Measurements from ENCODE around the gene IL1RAPL2. TPM values are rescaled to one million over a fixed set of nuclear protein-coding genes. Genes with fewer than 3 reads are reported as not detected.

Gene IL1RAPL2
- total and polyA plus RNA-seq, 2 donors (not counting 1 experiment from before 2014, with no cell fraction given): not detected

GRCh38 chrX:105226499-105226898, 660.5 kb downstream of the IL1RAPL2 start:
- no peaks in the 10 kb centered on the region for H3K27me3 Mint-ChIP-seq
- no peak overlapping the region for H3K4me3 Mint-ChIP-seq
- TF ChIP-seq EZH2 (IDR thresholded peaks at IDR 0.05; ENCODE audit: borderline replicate concordance, insufficient read depth, low read depth, low read length, poor library complexity, severe bottlenecking): no peak
- TF ChIP-seq CTCF (IDR thresholded peaks at IDR 0.05): no peak
- Histone ChIP-seq H3K36me3 (replicated peaks in 1 of 2; ENCODE audit: control extremely low read depth in 1 of 2, control insufficient read depth in 1 of 2, extremely low read depth in 1 of 2, insufficient read depth in 2 of 2, low read length in 1 of 2) (no peaks in the 10 kb centered on the region), H3K27me3 (replicated peaks in 1 of 4; ENCODE audit: control extremely low read depth in 1 of 4, control insufficient read depth in 3 of 4, insufficient read depth in 4 of 4, low read length in 3 of 4) (no peaks in the 10 kb centered on the region), H3K4me1 (ENCODE audit: control insufficient read depth in 2 of 2, insufficient read depth in 2 of 2, low read length in 2 of 2) (no peaks in the 10 kb centered on the region), H3K9me3 (ENCODE audit: control extremely low read depth in 1 of 3, control insufficient read depth in 2 of 3, insufficient read depth in 1 of 3, low read length in 2 of 3) (no peaks in the 10 kb centered on the region), H3K4me2 (replicated peaks; ENCODE audit: low read depth, low read length, poor library complexity, severe bottlenecking) (no peak overlapping the region), H2AFZ (ENCODE audit: insufficient read depth, low read depth, low read length, poor library complexity, severe bottlenecking) (no peak overlapping the region), H3K79me2 (ENCODE audit: control insufficient read depth, insufficient read depth, low read length) (no peaks in the 10 kb centered on the region), H3K4me3 (ENCODE audit: control extremely low read depth in 1 of 5, extremely low read depth in 1 of 5, insufficient read depth in 1 of 5, low read depth in 2 of 5, low read length in 4 of 5) (no peak overlapping the region), H3K9ac (ENCODE audit: low read length) (no peak overlapping the region), H3K27ac (ENCODE audit: low read length in 2 of 2) (no peak overlapping the region), H4K20me1 (ENCODE audit: control insufficient read depth, insufficient read depth, low read length, poor library complexity, severe bottlenecking) (no peaks in the 10 kb centered on the region)
- ChIA-PET CTCF (no interaction called here), POLR2A (no interaction called here)
- no peak for ATAC-seq (ENCODE audit: low read depth)
- no CpG with 5 or more reads among the region's 5 CpGs for WGBS (ENCODE audit: insufficient coverage)
- intact Hi-C loops (cut with micrococcal nuclease): no loop called here
- DNase-seq: no peak
- H3K4me1 Mint-ChIP-seq: no peaks in the 10 kb centered on the region
- H3K27ac Mint-ChIP-seq: no peak overlapping the region
- H3K9me3 Mint-ChIP-seq (ENCODE audit: insufficient read depth): no peaks in the 10 kb centered on the region

- no peak overlapping the region for H3K4me2 ChIP-seq (replicated peaks; ENCODE audit: low read depth, low read length, poor library complexity, severe bottlenecking)
These were observed 662.6 kb downstream of the IL1RAPL2 start for GRCh38 chrX:105228602-105229001.

More at GRCh38 chrX:105228602-105229001, 662.6 kb downstream of the IL1RAPL2 start:
- Mint-ChIP-seq H3K4me1 (no peaks in the 10 kb centered on the region), H3K27ac (no peak overlapping the region), H3K4me3 (no peak overlapping the region), H3K27me3 (no peaks in the 10 kb centered on the region), H3K9me3 (ENCODE audit: insufficient read depth) (no peaks in the 10 kb centered on the region)
- CTCF ChIA-PET: interaction anchor here (1.0 kb wide), 1 partner anchor 38 kb away, joined by 3 read pairs; no protein-coding TSS in a partner anchor
- no peak overlapping the region for H3K4me3 ChIP-seq (ENCODE audit: control extremely low read depth in 1 of 5, extremely low read depth in 1 of 5, insufficient read depth in 1 of 5, low read depth in 2 of 5, low read length in 4 of 5)
- no peak overlapping the region for H3K27ac ChIP-seq (ENCODE audit: low read length in 2 of 2)
- WGBS (ENCODE audit: insufficient coverage): no CpG with 5 or more reads among the region's 2 CpGs
- intact Hi-C loops (cut with micrococcal nuclease): no loop called here
- H4K20me1 ChIP-seq (ENCODE audit: control insufficient read depth, insufficient read depth, low read length, poor library complexity, severe bottlenecking): no peaks in the 10 kb centered on the region
- TF ChIP-seq EZH2 (IDR thresholded peaks at IDR 0.05; ENCODE audit: borderline replicate concordance, insufficient read depth, low read depth, low read length, poor library complexity, severe bottlenecking): no peak
- no peak for TF ChIP-seq CTCF (IDR thresholded peaks at IDR 0.05)
- DNase-seq (no peak), ATAC-seq (ENCODE audit: low read depth) (no peak)
- H2AFZ ChIP-seq (ENCODE audit: insufficient read depth, low read depth, low read length, poor library complexity, severe bottlenecking): no peak overlapping the region
- no peaks in the 10 kb centered on the region for H3K79me2 ChIP-seq (ENCODE audit: control insufficient read depth, insufficient read depth, low read length)
- POLR2A ChIA-PET: no interaction called here
- no peaks in the 10 kb centered on the region for H3K36me3 ChIP-seq (replicated peaks in 1 of 2; ENCODE audit: control extremely low read depth in 1 of 2, control insufficient read depth in 1 of 2, extremely low read depth in 1 of 2, insufficient read depth in 2 of 2, low read length in 1 of 2)
- H3K4me1 ChIP-seq (ENCODE audit: control insufficient read depth in 2 of 2, insufficient read depth in 2 of 2, low read length in 2 of 2): no peaks in the 10 kb centered on the region
- H3K9ac ChIP-seq (ENCODE audit: low read length): no peak overlapping the region
- H3K27me3 ChIP-seq (replicated peaks in 1 of 4; ENCODE audit: control extremely low read depth in 1 of 4, control insufficient read depth in 3 of 4, insufficient read depth in 4 of 4, low read length in 3 of 4): no peaks in the 10 kb centered on the region
- H3K9me3 ChIP-seq (ENCODE audit: control extremely low read depth in 1 of 3, control insufficient read depth in 2 of 3, insufficient read depth in 1 of 3, low read length in 2 of 3): no peaks in the 10 kb centered on the region

All from B cell (primary cell).